Dermis microvascular lymphatic vessel endothelial cell (primary cell): ENCODE measurements around the gene CNN3. TPM values are rescaled to one million over a fixed set of nuclear protein-coding genes. Genes with fewer than 3 reads are reported as not detected.

Source experiments
- DNase-seq, 2 donors: peaks; one replicate each; pipeline versions ENCODE4 v3.0.0 to v3.0.0-alpha.2; 2010; ENCODE audit warnings: low read depth in 2 of 2
- total RNA-seq: library from RNA; depleted of rRNA; stranded (reverse); fragments of >200 nt; gene quantifications from 2 replicates; pipeline ENCODE4 v1.2.1, GENCODE V29; 2014

CNN3 gene
- total RNA-seq, 1 donor from 2014 or later = 498 TPM

GRCh38 chr1:94887603-94888171, 39.2 kb downstream of the CNN3 start:
- DNase-seq = no peak

- no peak for DNase-seq
Measured at GRCh38 chr1:94887106-94887505, 39.8 kb downstream of the CNN3 start.

- no peak for DNase-seq
Measured at GRCh38 chr1:94886361-94886760, 40.5 kb downstream of the CNN3 start.

- no peak for DNase-seq
Measured at GRCh38 chr1:94884507-94884906, 42.4 kb downstream of the CNN3 start.

- DNase-seq = no peak
Measured at GRCh38 chr1:94884106-94884505, 42.8 kb downstream of the CNN3 start.

- DNase-seq = peak in 1 of 2 donors; percentile 16
Measured at GRCh38 chr1:94883691-94884090, 43.2 kb downstream of the CNN3 start.

GRCh38 chr1:94878329-94878728, 48.6 kb downstream of the CNN3 start:
- DNase-seq = no peak

- peak in 1 of 2 donors; percentile 79 for DNase-seq
Measured at GRCh38 chr1:94876362-94876761, 50.5 kb downstream of the CNN3 start.

- no peak for DNase-seq
Measured at GRCh38 chr1:94875794-94876193, 51.1 kb downstream of the CNN3 start.

- no peak for DNase-seq
Measured at GRCh38 chr1:94874423-94874822, 52.5 kb downstream of the CNN3 start.

GRCh38 chr1:94873520-94874351, 53.2 kb downstream of the CNN3 start:
- DNase-seq = no peak

GRCh38 chr1:94872771-94873495, 54.0 kb downstream of the CNN3 start:
- peak in 1 of 2 donors; percentile 37 for DNase-seq

- DNase-seq = no peak
Measured at GRCh38 chr1:94871031-94871430, 55.9 kb downstream of the CNN3 start.

- DNase-seq = no peak
Measured at GRCh38 chr1:94866164-94866807, 60.6 kb downstream of the CNN3 start.

- peak; percentile 68 to 77 for DNase-seq
Measured at GRCh38 chr1:94865360-94865759, 61.5 kb downstream of the CNN3 start.

GRCh38 chr1:94864821-94865220, 62.1 kb downstream of the CNN3 start:
- DNase-seq = no peak

GRCh38 chr1:94863919-94864318, 63.0 kb downstream of the CNN3 start:
- DNase-seq = peak; percentile 24 to 79

- DNase-seq = peak; percentile 81 to 86
Measured at GRCh38 chr1:94863297-94863911, 63.5 kb downstream of the CNN3 start.

- DNase-seq = no peak
Measured at GRCh38 chr1:94862718-94863117, 64.2 kb downstream of the CNN3 start.

- DNase-seq = no peak
Measured at GRCh38 chr1:94859174-94859573, 67.7 kb downstream of the CNN3 start.

GRCh38 chr1:94858276-94858675, 68.6 kb downstream of the CNN3 start:
- DNase-seq = no peak
